GM12878 (cell line): Measurements from ENCODE around the gene LEMD1.

Experiments
- BMI1 ChIP-seq: fragments of 450-650 bp; IDR thresholded peaks from 2 replicates; pipeline ENCODE4 v1.6.1; 2016; ENCODE audit warnings: mild to moderate bottlenecking, moderate library complexity, borderline replicate concordance
- EP300 ChIP-seq, 2 experiments: fragments of 150-350 bp in 1 of 2; IDR thresholded peaks; 2 replicates each; pipeline ENCODE4 v1.6.1; 2011 to 2012; ENCODE audit warnings: low read depth in 2 of 2, low read length in 2 of 2, borderline replicate concordance in 1 of 2, improper control_type of control experiment in 1 of 2, inconsistent platforms in 1 of 2; ENCODE audit not compliant: control insufficient read depth in 1 of 2
- POLR2A ChIP-seq: IDR thresholded peaks from 2 replicates; pipeline ENCODE4 v1.6.1; 2011; ENCODE audit warnings: low read depth, mild to moderate bottlenecking, low read length
- SIX5 ChIP-seq: IDR thresholded peaks from 2 replicates; pipeline ENCODE4 v1.6.1; 2011; ENCODE audit warnings: mild to moderate bottlenecking, low read depth, low read length, moderate library complexity; ENCODE audit not compliant: severe bottlenecking
- TCF3 ChIP-seq: IDR thresholded peaks from 2 replicates; pipeline ENCODE4 v1.6.1; 2012; ENCODE audit warnings: low read depth, mild to moderate bottlenecking, low read length, borderline replicate concordance; ENCODE audit not compliant: insufficient read depth
- ZNF24 ChIP-seq: fragments of 450-650 bp; IDR thresholded peaks from 2 replicates; pipeline ENCODE4 v1.6.1; 2017; ENCODE audit warnings: antibody characterized with exemption, mild to moderate bottlenecking
- TF ChIP-seq, protein P1 (sequence below): fragments of 450-650 bp; IDR thresholded peaks from 2 replicates; pipeline ENCODE4 v1.6.1; 2014; ENCODE audit warnings: mild to moderate bottlenecking
- TF ChIP-seq, protein P2 (sequence below): IDR thresholded peaks from 2 replicates; pipeline ENCODE4 v1.6.1; 2011; ENCODE audit warnings: low read depth, mild to moderate bottlenecking, low read length, moderate library complexity, borderline replicate concordance; ENCODE audit errors: extremely low read depth
- TF ChIP-seq, protein P3 (sequence below): IDR thresholded peaks from 2 replicates; pipeline ENCODE4 v1.6.1; 2012; ENCODE audit warnings: low read depth, low read length, improper control_type of control experiment
- TF ChIP-seq, protein P4 (sequence below), 3 experiments: IDR thresholded peaks in 2 of 3; conservative IDR thresholded peaks in 1 of 3; 2 replicates each; pipeline ENCODE4 v1.5.1; 2011; ENCODE audit warnings: low read depth in 3 of 3, low read length in 3 of 3, mild to moderate bottlenecking in 3 of 3, control low read depth in 2 of 3, moderate library complexity in 2 of 3, inconsistent platforms in 1 of 3, mixed read lengths in 1 of 3; ENCODE audit not compliant: control insufficient read depth in 2 of 3, insufficient read depth in 1 of 3; ENCODE audit errors: extremely low read depth in 1 of 3
- TF ChIP-seq, protein P5 (sequence below): IDR thresholded peaks from 2 replicates; pipeline ENCODE4 v1.6.1; 2011; ENCODE audit warnings: mild to moderate bottlenecking, low read depth, low read length, moderate library complexity; ENCODE audit not compliant: insufficient replicate concordance
- TF ChIP-seq, protein P6 (sequence below): fragments of 150-350 bp; IDR thresholded peaks from 2 replicates; pipeline ENCODE4 v1.6.1; 2016; ENCODE audit warnings: low read depth, low read length

DNA sequence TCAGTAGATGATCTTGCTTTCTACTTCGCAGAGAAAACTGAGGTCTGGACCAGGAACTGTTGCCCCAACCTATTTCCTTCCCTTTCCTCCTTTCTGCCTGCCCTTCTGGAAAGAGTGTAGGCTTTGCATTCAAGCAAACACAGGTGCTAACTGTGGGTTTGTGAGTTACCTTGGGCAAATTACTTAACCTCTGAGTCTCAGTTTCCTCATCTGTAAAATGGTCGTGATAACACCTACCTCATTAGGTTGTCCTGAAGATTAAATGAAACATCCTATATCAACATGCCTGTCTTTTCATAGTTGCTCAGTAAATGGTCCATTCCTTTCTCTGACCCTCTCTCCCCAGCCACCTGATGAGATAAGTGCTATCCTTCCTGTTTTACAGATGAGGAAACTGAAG lies 43.5 kb upstream of the LEMD1 start:
- TF ChIP-seq POLR2A, result no peak
- no peak for TF ChIP-seq BMI1
- TF ChIP-seq, protein P1, sequence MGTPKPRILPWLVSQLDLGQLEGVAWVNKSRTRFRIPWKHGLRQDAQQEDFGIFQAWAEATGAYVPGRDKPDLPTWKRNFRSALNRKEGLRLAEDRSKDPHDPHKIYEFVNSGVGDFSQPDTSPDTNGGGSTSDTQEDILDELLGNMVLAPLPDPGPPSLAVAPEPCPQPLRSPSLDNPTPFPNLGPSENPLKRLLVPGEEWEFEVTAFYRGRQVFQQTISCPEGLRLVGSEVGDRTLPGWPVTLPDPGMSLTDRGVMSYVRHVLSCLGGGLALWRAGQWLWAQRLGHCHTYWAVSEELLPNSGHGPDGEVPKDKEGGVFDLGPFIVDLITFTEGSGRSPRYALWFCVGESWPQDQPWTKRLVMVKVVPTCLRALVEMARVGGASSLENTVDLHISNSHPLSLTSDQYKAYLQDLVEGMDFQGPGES, result no peak
- no peak for TF ChIP-seq SIX5
- TF ChIP-seq, protein P2, sequence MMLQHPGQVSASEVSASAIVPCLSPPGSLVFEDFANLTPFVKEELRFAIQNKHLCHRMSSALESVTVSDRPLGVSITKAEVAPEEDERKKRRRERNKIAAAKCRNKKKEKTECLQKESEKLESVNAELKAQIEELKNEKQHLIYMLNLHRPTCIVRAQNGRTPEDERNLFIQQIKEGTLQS, result no peak
- TF ChIP-seq, protein P3, sequence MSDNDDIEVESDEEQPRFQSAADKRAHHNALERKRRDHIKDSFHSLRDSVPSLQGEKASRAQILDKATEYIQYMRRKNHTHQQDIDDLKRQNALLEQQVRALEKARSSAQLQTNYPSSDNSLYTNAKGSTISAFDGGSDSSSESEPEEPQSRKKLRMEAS, result no peak
- TF ChIP-seq, protein P4, sequence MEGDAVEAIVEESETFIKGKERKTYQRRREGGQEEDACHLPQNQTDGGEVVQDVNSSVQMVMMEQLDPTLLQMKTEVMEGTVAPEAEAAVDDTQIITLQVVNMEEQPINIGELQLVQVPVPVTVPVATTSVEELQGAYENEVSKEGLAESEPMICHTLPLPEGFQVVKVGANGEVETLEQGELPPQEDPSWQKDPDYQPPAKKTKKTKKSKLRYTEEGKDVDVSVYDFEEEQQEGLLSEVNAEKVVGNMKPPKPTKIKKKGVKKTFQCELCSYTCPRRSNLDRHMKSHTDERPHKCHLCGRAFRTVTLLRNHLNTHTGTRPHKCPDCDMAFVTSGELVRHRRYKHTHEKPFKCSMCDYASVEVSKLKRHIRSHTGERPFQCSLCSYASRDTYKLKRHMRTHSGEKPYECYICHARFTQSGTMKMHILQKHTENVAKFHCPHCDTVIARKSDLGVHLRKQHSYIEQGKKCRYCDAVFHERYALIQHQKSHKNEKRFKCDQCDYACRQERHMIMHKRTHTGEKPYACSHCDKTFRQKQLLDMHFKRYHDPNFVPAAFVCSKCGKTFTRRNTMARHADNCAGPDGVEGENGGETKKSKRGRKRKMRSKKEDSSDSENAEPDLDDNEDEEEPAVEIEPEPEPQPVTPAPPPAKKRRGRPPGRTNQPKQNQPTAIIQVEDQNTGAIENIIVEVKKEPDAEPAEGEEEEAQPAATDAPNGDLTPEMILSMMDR (IDR thresholded peaks at IDR 0.05 in 2 of 3, conservative IDR thresholded peaks at IDR 0.05 in 1 of 3; ENCODE audit: control insufficient read depth in 2 of 3, extremely low read depth in 1 of 3, insufficient read depth in 1 of 3, low read depth in 3 of 3, low read length in 3 of 3), result no peak
- TF ChIP-seq, protein P5, sequence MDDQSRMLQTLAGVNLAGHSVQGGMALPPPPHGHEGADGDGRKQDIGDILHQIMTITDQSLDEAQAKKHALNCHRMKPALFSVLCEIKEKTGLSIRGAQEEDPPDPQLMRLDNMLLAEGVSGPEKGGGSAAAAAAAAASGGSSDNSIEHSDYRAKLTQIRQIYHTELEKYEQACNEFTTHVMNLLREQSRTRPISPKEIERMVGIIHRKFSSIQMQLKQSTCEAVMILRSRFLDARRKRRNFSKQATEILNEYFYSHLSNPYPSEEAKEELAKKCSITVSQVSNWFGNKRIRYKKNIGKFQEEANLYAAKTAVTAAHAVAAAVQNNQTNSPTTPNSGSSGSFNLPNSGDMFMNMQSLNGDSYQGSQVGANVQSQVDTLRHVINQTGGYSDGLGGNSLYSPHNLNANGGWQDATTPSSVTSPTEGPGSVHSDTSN, result no peak
- no peak for TF ChIP-seq EP300 (IDR thresholded peaks at IDR 0.05; ENCODE audit: borderline replicate concordance in 1 of 2, control insufficient read depth in 1 of 2, low read depth in 2 of 2, low read length in 2 of 2)
- TF ChIP-seq TCF3, result no peak
- no peak for TF ChIP-seq ZNF24
- TF ChIP-seq, protein P6, sequence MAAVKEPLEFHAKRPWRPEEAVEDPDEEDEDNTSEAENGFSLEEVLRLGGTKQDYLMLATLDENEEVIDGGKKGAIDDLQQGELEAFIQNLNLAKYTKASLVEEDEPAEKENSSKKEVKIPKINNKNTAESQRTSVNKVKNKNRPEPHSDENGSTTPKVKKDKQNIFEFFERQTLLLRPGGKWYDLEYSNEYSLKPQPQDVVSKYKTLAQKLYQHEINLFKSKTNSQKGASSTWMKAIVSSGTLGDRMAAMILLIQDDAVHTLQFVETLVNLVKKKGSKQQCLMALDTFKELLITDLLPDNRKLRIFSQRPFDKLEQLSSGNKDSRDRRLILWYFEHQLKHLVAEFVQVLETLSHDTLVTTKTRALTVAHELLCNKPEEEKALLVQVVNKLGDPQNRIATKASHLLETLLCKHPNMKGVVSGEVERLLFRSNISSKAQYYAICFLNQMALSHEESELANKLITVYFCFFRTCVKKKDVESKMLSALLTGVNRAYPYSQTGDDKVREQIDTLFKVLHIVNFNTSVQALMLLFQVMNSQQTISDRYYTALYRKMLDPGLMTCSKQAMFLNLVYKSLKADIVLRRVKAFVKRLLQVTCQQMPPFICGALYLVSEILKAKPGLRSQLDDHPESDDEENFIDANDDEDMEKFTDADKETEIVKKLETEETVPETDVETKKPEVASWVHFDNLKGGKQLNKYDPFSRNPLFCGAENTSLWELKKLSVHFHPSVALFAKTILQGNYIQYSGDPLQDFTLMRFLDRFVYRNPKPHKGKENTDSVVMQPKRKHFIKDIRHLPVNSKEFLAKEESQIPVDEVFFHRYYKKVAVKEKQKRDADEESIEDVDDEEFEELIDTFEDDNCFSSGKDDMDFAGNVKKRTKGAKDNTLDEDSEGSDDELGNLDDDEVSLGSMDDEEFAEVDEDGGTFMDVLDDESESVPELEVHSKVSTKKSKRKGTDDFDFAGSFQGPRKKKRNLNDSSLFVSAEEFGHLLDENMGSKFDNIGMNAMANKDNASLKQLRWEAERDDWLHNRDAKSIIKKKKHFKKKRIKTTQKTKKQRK, result no peak
